ENCODE results near the gene SKP2.
A peak's percentile ranks its signal among the peaks of the same experiment; 100 is the strongest.
"Not testable (repeated sequence)": the region's sequence is repeated elsewhere in the genome, so short reads cannot be mapped to it uniquely, and the experiment has no call there.

Gene SKP2

DNA sequence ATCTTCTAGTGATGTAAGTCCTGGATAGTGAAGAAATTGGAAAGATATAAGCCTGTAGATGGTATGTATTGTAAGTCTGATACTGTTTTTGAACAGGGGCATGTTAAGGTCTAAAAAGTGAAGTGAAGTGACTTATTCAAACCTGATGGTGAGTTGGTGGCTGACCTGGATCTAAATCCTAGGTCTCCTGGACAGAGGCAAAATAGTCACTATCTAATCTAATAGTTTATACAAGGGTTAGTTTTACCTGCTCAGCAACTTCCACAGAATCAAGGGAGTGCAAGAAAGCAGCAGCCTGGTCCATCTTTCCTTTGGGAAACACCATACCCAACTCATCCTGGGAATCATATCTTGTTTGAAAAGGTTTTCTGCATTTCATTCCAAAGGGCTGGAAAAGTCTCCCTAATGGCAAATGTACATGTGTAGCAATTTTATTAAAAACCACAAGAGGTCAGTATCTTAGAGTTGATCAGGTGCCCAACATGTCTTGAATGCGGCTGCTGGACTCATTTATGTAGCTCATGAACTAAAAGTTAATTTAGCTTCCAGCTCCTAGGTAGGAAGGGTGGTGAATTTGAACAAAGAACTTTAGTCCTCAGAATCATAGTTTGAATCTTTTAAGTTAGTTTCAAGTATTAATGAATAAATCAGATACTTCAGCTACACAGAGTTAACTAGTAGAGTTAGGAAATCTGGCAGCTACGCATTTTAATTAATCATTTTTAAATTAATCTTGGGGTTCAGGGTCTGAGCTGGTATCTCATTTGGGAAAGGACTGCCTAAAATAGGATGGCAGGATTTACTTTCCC lies 26.0 kb downstream of the SKP2 start:
- Histone ChIP-seq H3K27me3 (replicated peaks; ENCODE audit: control insufficient read depth, insufficient read depth, low read length) (no peaks in the 10 kb centered on the region), H3K36me3 (ENCODE audit: control insufficient read depth, insufficient read depth, low read length) (peaks cover 5% of the 10 kb centered on the region), H3K4me3 (replicated peaks; ENCODE audit: low read depth, low read length) (no peak overlapping the region)
- TF ChIP-seq, protein P1, sequence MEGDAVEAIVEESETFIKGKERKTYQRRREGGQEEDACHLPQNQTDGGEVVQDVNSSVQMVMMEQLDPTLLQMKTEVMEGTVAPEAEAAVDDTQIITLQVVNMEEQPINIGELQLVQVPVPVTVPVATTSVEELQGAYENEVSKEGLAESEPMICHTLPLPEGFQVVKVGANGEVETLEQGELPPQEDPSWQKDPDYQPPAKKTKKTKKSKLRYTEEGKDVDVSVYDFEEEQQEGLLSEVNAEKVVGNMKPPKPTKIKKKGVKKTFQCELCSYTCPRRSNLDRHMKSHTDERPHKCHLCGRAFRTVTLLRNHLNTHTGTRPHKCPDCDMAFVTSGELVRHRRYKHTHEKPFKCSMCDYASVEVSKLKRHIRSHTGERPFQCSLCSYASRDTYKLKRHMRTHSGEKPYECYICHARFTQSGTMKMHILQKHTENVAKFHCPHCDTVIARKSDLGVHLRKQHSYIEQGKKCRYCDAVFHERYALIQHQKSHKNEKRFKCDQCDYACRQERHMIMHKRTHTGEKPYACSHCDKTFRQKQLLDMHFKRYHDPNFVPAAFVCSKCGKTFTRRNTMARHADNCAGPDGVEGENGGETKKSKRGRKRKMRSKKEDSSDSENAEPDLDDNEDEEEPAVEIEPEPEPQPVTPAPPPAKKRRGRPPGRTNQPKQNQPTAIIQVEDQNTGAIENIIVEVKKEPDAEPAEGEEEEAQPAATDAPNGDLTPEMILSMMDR (IDR thresholded peaks at IDR 0.05; ENCODE audit: insufficient read depth, low read length, poor library complexity, severe bottlenecking), result peak; percentile 39
- DNase-seq (ENCODE audit: extremely low read depth, insufficient read length), result no peak

DNA sequence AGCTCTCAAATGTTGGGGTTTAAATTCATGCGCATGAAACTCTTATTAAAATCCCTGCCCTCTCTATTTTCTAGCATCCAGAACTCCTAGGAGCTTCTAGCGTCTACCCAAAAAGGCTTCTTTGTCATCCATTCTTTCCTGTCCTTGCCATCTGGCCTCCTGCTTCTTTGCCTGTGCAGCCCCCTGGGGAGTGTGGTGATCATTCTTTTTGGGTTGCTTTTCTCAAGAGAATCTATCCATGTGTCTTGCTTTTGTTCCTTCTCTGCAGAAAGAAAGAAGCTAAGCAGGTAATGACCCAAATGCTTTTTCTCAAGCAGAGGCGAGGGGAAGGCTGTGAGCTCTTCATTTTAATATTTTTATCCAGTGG lies 26.6 kb downstream of the SKP2 start:
- peaks cover 4% of the 10 kb centered on the region; the same call in 1 of the 2 replicates for H3K36me3 ChIP-seq (ENCODE audit: control insufficient read depth, insufficient read depth, low read length)
- TF ChIP-seq, protein P1 (IDR thresholded peaks at IDR 0.05; ENCODE audit: insufficient read depth, low read length, poor library complexity, severe bottlenecking), result no peak
- no peak for DNase-seq (ENCODE audit: extremely low read depth, insufficient read length)
- H3K27me3 ChIP-seq (replicated peaks; ENCODE audit: control insufficient read depth, insufficient read depth, low read length), result no peaks in the 10 kb centered on the region
- no peak overlapping the region for H3K4me3 ChIP-seq (replicated peaks; ENCODE audit: low read depth, low read length)

DNA sequence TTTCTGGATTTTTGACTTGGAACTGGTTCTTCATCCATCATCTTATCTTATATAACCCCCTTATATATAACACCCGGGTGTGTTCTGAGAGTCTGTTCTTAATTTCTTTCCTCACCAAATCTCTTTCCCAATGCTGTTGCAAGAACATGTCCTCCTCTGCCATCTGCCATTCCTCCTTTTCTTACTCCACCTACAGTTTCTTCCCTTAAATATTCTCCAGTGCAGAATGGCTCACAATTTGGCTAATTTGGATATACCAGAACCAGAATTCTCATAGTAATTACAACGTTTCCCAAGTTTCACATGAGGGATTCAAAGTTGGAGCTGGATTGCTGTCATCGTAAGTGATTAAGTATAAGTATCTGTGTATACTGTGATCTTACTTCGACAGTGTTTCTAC lies 28.0 kb downstream of the SKP2 start:
- TF ChIP-seq, protein P1 (IDR thresholded peaks at IDR 0.05; ENCODE audit: insufficient read depth, low read length, poor library complexity, severe bottlenecking), result no peak
- no peak for DNase-seq (ENCODE audit: extremely low read depth, insufficient read length)
- Histone ChIP-seq H3K36me3 (ENCODE audit: control insufficient read depth, insufficient read depth, low read length) (peaks cover 4% of the 10 kb centered on the region; the same call in 1 of the 2 replicates), H3K27me3 (replicated peaks; ENCODE audit: control insufficient read depth, insufficient read depth, low read length) (no peaks in the 10 kb centered on the region), H3K4me3 (replicated peaks; ENCODE audit: low read depth, low read length) (no peak overlapping the region)

DNA sequence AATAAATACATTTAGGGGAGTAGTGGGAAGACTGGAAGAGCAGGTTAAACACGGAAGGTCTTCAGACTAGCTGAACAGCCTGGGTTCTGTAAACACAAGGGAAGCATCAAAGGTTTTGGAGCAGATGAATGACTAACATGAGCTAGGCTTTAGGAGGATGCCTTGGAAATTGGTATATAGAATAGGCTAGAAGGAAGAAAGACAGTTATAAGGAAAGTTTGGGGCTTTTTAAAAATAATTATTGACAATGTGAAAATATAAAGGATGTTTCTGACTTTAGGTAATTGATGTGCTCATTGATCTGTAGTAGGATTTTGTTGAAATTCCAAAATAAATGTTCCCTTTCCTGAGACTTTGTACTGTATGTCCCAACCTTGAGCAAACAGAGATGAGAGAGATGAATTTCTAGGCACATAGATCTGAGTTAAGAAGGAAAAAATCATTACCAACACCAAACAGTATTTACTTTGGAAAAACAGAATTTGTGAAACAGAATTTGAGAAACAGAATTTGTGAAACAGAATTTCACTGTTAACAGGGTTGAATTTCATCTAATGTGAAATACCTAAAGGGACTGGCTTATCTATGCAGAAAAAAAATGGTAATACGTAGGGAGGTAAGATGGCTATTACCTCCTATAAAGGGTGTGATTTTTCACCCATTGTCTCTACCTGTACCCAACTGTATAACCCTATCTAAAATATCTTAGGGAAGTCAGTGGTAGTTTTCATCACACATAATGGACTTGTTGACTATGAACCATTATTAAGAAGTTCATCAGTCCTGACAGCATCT lies 28.8 kb downstream of the SKP2 start:
- no peak for DNase-seq (ENCODE audit: extremely low read depth, insufficient read length)
- no peaks in the 10 kb centered on the region for H3K27me3 ChIP-seq (replicated peaks; ENCODE audit: control insufficient read depth, insufficient read depth, low read length)
- H3K4me3 ChIP-seq (replicated peaks; ENCODE audit: low read depth, low read length), result no peak overlapping the region
- H3K36me3 ChIP-seq (ENCODE audit: control insufficient read depth, insufficient read depth, low read length), result peaks cover 4% of the 10 kb centered on the region; the same call in 1 of the 2 replicates
- TF ChIP-seq, protein P1 (IDR thresholded peaks at IDR 0.05; ENCODE audit: insufficient read depth, low read length, poor library complexity, severe bottlenecking), result no peak

DNA sequence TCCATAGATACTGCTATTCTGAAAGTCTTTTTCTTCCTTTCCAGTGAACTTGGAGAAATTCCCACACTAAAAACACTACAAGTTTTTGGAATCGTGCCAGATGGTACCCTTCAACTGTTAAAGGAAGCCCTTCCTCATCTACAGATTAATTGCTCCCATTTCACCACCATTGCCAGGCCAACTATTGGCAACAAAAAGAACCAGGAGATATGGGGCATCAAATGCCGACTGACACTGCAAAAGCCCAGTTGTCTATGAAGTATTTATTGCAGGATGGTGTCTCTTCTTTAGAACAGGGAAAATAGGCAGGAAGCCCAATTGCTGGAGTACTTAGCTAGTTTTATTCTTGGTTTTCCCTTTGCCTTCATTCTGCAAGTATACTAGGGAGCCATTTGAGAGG lies 29.9 kb downstream of the SKP2 start:
- Histone ChIP-seq H3K27me3 (replicated peaks; ENCODE audit: control insufficient read depth, insufficient read depth, low read length) (no peaks in the 10 kb centered on the region), H3K4me3 (replicated peaks; ENCODE audit: low read depth, low read length) (no peak overlapping the region), H3K36me3 (ENCODE audit: control insufficient read depth, insufficient read depth, low read length) (peaks cover 4% of the 10 kb centered on the region; the same call in 1 of the 2 replicates)
- DNase-seq (ENCODE audit: extremely low read depth, insufficient read length), result no peak
- TF ChIP-seq, protein P1 (IDR thresholded peaks at IDR 0.05; ENCODE audit: insufficient read depth, low read length, poor library complexity, severe bottlenecking), result no peak

DNA sequence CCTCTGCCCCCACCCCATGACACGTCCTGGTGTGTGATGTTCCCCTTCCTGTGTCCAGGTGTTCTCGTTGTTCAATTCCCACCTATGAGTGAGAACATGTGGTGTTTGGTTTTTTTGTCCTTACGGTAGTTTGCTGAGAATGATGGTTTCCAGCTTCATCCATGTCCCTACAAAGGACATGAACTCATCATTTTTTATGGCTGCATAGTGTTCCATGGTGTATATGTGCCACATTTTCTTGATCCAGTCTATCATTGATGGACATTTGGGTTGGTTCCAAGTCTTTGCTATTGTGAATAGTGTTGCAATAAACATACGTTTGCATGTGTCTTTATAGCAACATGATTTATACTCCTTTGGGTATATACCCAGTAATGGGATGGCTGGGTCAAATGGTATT lies 32.5 kb downstream of the SKP2 start:
- DNase-seq (ENCODE audit: extremely low read depth, insufficient read length); H3K36me3 ChIP-seq (ENCODE audit: control insufficient read depth, insufficient read depth, low read length); H3K4me3 ChIP-seq (replicated peaks; ENCODE audit: low read depth, low read length); H3K27me3 ChIP-seq (replicated peaks; ENCODE audit: control insufficient read depth, insufficient read depth, low read length): not testable (repeated sequence)
